A673 (cell line): ENCODE measurements around the gene LYPD5. TPM values are rescaled to one million over a fixed set of nuclear protein-coding genes. Genes with fewer than 3 reads are reported as not detected.
A peak's percentile ranks its signal among the peaks of the same experiment; 100 is the strongest.

ENCODE experiments used
- BruUV-seq: library from RNA; stranded (reverse); fragments of 400-500 nt; replicated peaks from 2 replicates; lab custom pipeline; 2021; lab: Mats Ljungman, UMichigan
- CTCF ChIA-PET: fragments of 300-600 bp; sonication (Branson Sonifier 250); formaldehyde crosslinking; loops from one replicate; lab custom pipeline; 2022; ENCODE audit warnings: antibody characterized with exemption; lab: Charles Lee
- POLR2A ChIA-PET: fragments of 300-600 bp; sonication (Branson Sonifier 250); formaldehyde crosslinking; loops from one replicate; lab custom pipeline; 2022; ENCODE audit warnings: antibody characterized with exemption; ENCODE audit not compliant: low non-redundant PET; lab: Charles Lee
- DNase-seq: peaks from one replicate; pipeline ENCODE4 v3.0.0-alpha.2; 2015; ENCODE audit warnings: low spot score
- H3K27ac ChIP-seq: fragments of 200-600 bp; sonication (generic); 2 replicates; pipeline ENCODE4 v1.5.1; 2016; ENCODE audit warnings: mixed run types, low read depth, mild to moderate bottlenecking, mixed read lengths, antibody characterized with exemption, low read length; ENCODE audit not compliant: poor library complexity, severe bottlenecking
- H3K27me3 ChIP-seq: fragments of 200-600 bp; sonication (generic); replicated peaks from 2 replicates; pipeline ENCODE4 v1.6.1; 2017; ENCODE audit warnings: mixed run types, low read depth, mild to moderate bottlenecking, mixed read lengths, antibody characterized with exemption, low read length; ENCODE audit not compliant: insufficient read depth, poor library complexity
- H3K36me3 ChIP-seq: fragments of 200-600 bp; sonication (generic); 2 replicates; pipeline ENCODE4 v1.6.1; 2016; ENCODE audit warnings: mixed run types, mild to moderate bottlenecking, mixed read lengths, antibody characterized with exemption, low read length; ENCODE audit not compliant: insufficient read depth, poor library complexity, severe bottlenecking
- H3K4me1 ChIP-seq: fragments of 200-600 bp; sonication (generic); 2 replicates; pipeline ENCODE4 v1.6.1; 2017; ENCODE audit warnings: mixed run types, mild to moderate bottlenecking, mixed read lengths, antibody characterized with exemption, low read length; ENCODE audit not compliant: insufficient read depth, poor library complexity, severe bottlenecking
- H3K4me3 ChIP-seq: fragments of 200-600 bp; sonication (generic); 2 replicates; pipeline ENCODE4 v1.5.1; 2016; ENCODE audit warnings: low read depth, mixed run types, mild to moderate bottlenecking, mixed read lengths, low read length; ENCODE audit not compliant: poor library complexity, severe bottlenecking
- H3K9me3 ChIP-seq: fragments of 200-600 bp; sonication (generic); 2 replicates; pipeline ENCODE4 v1.6.1; 2016; ENCODE audit warnings: mixed run types, low read depth, mild to moderate bottlenecking, mixed read lengths, antibody characterized with exemption, low read length; ENCODE audit not compliant: poor library complexity, severe bottlenecking
- EZH2 ChIP-seq: fragments of 200-600 bp; sonication (generic); IDR thresholded peaks from 2 replicates; pipeline ENCODE4 v1.6.1; 2017; ENCODE audit warnings: borderline replicate concordance, low read depth, mild to moderate bottlenecking, mixed read lengths, antibody characterized with exemption, low read length; ENCODE audit not compliant: poor library complexity, severe bottlenecking
- intact Hi-C: fragments of 100-400 bp; cut with micrococcal nuclease; formaldehyde crosslinking; loops from one replicate; pipeline ENCODE4 v1.10.0; 2022; ENCODE audit not compliant: unreplicated experiment
- total RNA-seq: library from RNA; stranded (reverse); gene quantifications from 2 replicates; pipeline ENCODE4 v1.2.3, GENCODE V29; 2021
- TF ChIP-seq, protein P1 (sequence below): fragments of 300-800, 200-600 bp; sonication (generic); conservative IDR thresholded peaks from 2 replicates; pipeline ENCODE4 v1.5.1; 2017; ENCODE audit warnings: low read depth, mild to moderate bottlenecking, antibody characterized with exemption, low read length, moderate library complexity, mixed read lengths

Gene LYPD5
- total RNA-seq, 1 experiment from 2014 or later = not detected

- Histone ChIP-seq H3K4me3 (no peak overlapping the region), H3K9me3 (no peaks in the 10 kb centered on the region), H3K36me3 (no peaks in the 10 kb centered on the region), H3K4me1 (peaks cover 9% of the 10 kb centered on the region), H3K27ac (no peak overlapping the region), H3K27me3 (peaks cover 13% of the 10 kb centered on the region)
- TF ChIP-seq, protein P1, sequence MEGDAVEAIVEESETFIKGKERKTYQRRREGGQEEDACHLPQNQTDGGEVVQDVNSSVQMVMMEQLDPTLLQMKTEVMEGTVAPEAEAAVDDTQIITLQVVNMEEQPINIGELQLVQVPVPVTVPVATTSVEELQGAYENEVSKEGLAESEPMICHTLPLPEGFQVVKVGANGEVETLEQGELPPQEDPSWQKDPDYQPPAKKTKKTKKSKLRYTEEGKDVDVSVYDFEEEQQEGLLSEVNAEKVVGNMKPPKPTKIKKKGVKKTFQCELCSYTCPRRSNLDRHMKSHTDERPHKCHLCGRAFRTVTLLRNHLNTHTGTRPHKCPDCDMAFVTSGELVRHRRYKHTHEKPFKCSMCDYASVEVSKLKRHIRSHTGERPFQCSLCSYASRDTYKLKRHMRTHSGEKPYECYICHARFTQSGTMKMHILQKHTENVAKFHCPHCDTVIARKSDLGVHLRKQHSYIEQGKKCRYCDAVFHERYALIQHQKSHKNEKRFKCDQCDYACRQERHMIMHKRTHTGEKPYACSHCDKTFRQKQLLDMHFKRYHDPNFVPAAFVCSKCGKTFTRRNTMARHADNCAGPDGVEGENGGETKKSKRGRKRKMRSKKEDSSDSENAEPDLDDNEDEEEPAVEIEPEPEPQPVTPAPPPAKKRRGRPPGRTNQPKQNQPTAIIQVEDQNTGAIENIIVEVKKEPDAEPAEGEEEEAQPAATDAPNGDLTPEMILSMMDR = no peak
- no peak for TF ChIP-seq EZH2
- BruUV-seq = no TSS peak
- CTCF ChIA-PET = no interaction called here
- intact Hi-C loops = no loop called here
- POLR2A ChIA-PET = no interaction called here
- DNase-seq = no peak
Measured at GRCh38 chr19:43779147-43779819, 23.0 kb downstream of the LYPD5 start.

- BruUV-seq = no TSS peak
- no peak for DNase-seq
- Histone ChIP-seq H3K4me1 (peaks cover 9% of the 10 kb centered on the region), H3K27me3 (peaks cover 19% of the 10 kb centered on the region), H3K4me3 (no peak overlapping the region), H3K36me3 (no peaks in the 10 kb centered on the region), H3K27ac (no peak overlapping the region), H3K9me3 (no peaks in the 10 kb centered on the region)
- TF ChIP-seq, protein P1 = no peak
- no peak for TF ChIP-seq EZH2
- POLR2A ChIA-PET = no interaction called here
- intact Hi-C loops = no loop called here
- CTCF ChIA-PET = no interaction called here
Measured at GRCh38 chr19:43778651-43779050, 23.6 kb downstream of the LYPD5 start.

- H3K4me3 ChIP-seq = no peak overlapping the region
- ChIA-PET POLR2A (no interaction called here), CTCF (interaction anchor here (0.5 kb wide), 1 partner anchor 14 kb away, joined by 3 read pairs; no protein-coding TSS in a partner anchor)
- no peaks in the 10 kb centered on the region for H3K36me3 ChIP-seq
- peak; percentile 58 for DNase-seq
- no TSS peak for BruUV-seq
- no peaks in the 10 kb centered on the region for H3K9me3 ChIP-seq
- intact Hi-C loops = no loop called here
- peak overlapping the region; percentile 5 for H3K27ac ChIP-seq
- TF ChIP-seq EZH2 = no peak
- TF ChIP-seq, protein P1 = no peak
- peaks cover 24% of the 10 kb centered on the region for H3K27me3 ChIP-seq
- H3K4me1 ChIP-seq = peaks cover 9% of the 10 kb centered on the region
Measured at GRCh38 chr19:43777163-43777695, 25.0 kb downstream of the LYPD5 start.
